Measurements from ENCODE around the gene XAB2.

DNA sequence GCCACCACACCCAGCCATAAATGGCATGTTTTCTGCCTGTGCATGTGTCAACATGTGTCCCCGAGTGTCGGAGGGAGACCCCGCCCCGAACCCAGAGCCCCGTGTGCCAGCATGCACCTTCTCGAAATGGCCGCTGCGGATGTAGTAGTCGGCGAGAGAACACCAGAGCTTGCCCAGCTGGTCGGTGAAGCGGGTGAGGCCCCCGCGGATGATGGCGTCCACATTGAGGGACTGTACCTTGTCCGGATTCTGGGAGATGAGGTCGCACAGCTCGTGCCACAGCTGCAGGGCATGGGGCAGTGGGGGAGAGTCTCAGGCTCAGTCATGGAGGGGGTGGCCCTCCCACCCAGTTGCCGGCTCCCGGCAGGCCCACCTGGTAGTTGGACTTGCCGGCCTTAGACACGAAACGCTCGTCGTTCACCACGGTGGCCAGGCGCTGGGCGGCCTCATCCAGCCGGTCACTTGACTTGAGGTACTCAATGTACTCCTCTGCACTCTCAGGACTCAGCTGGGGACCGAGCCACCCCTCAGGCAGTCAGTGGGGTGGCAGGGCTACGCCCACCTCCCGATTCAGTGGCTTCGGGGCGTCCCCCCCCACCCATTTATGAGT lies 3.5 kb downstream of the XAB2 start:
- no peak for TF ChIP-seq POLR2A (IDR thresholded peaks at IDR 0.05; ENCODE audit: low read length)
- no peak for TF ChIP-seq GATA1 (IDR thresholded peaks at IDR 0.05; ENCODE audit: low read depth, low read length)

All from erythroblast (primary cell).